Urinary bladder (tissue), 4 donors: ENCODE results near the gene PRIMA1. TPM values are rescaled to one million over a fixed set of nuclear protein-coding genes. Genes with fewer than 3 reads are reported as not detected.

Experiments used
- DNase-seq: peaks from one replicate; pipeline ENCODE4 v3.0.0-alpha.2; 2015; ENCODE audit errors: extremely low spot score
- H3K27ac ChIP-seq: one replicate; pipeline ENCODE4 v1.5.1; 2013; ENCODE audit warnings: low read depth, mild to moderate bottlenecking, moderate library complexity
- H3K36me3 ChIP-seq: one replicate; pipeline ENCODE4 v1.6.1; 2013; ENCODE audit warnings: mild to moderate bottlenecking, moderate library complexity; ENCODE audit not compliant: insufficient read depth
- H3K4me1 ChIP-seq: one replicate; pipeline ENCODE4 v1.6.1; 2013; ENCODE audit warnings: mild to moderate bottlenecking, moderate library complexity; ENCODE audit not compliant: insufficient read depth
- H3K4me3 ChIP-seq: one replicate; pipeline ENCODE4 v1.5.1; 2013; ENCODE audit warnings: low read depth, low read length
- WGBS: extraction: QIAGEN DNeasy Blood & Tissue Kit; methylation state at CpG from one replicate; pipeline ENCODE4 v1.1.7; 2013; 5-methylcytosine and 5-hydroxymethylcytosine counted together
- polyA plus RNA-seq: library from polyadenylated mRNA; stranded (reverse); fragments of 200-250 nt; gene quantifications from one replicate; pipeline ENCODE4 v1.2.3, GENCODE V29; 2013
- total RNA-seq: library from RNA; depleted of rRNA; stranded (reverse); fragments of >200 nt; gene quantifications from one replicate; pipeline ENCODE4 v1.2.3, GENCODE V29; 2014
- donor health status: healthy with polysubstance abuse.
- donor health status: healthy.

The PRIMA1 gene
- total RNA-seq (1.3 TPM), polyA plus RNA-seq (17.4 TPM)

GRCh38 chr14:93788293-93788542 is at the start of gene PRIMA1:
TSS of gene PRIMA1 (minus strand) at chr14:93788485. CDS start at chr14:93787718, 767 bp downstream.
- H3K4me3 ChIP-seq, result peak within 1 kb of the TSS; percentile 66
- H3K36me3 ChIP-seq, result no peaks in the 10 kb centered on the region
- no peaks in the 10 kb centered on the region for H3K4me1 ChIP-seq
- DNase-seq, result no peak
- H3K27ac ChIP-seq, result peak within 1 kb of the TSS; percentile 69
- WGBS, result under 1% methylated on average over 24 of the region's 24 CpGs

GRCh38 chr14:93834699-93835371 is 46.5 kb upstream of the PRIMA1 start:
- H3K4me3 ChIP-seq, result no peak overlapping the region
- DNase-seq, result no peak
- no peaks in the 10 kb centered on the region for H3K4me1 ChIP-seq
- H3K36me3 ChIP-seq, result no peaks in the 10 kb centered on the region
- no peak overlapping the region for H3K27ac ChIP-seq
- WGBS, result 71% methylated on average over 9 of the region's 9 CpGs

- Histone ChIP-seq H3K27ac (no peak overlapping the region), H3K36me3 (no peaks in the 10 kb centered on the region), H3K4me3 (no peak overlapping the region), H3K4me1 (no peaks in the 10 kb centered on the region)
- no peak for DNase-seq
- WGBS, result 18% methylated on average over 3 of the region's 3 CpGs
These were observed 44.4 kb upstream of the PRIMA1 start for GRCh38 chr14:93832665-93833064.

GRCh38 chr14:93832081-93832480 is 43.8 kb upstream of the PRIMA1 start:
- H3K36me3 ChIP-seq, result no peaks in the 10 kb centered on the region
- H3K4me3 ChIP-seq, result no peak overlapping the region
- WGBS, result 81% methylated on average over 3 of the region's 3 CpGs
- H3K27ac ChIP-seq, result no peak overlapping the region
- no peaks in the 10 kb centered on the region for H3K4me1 ChIP-seq
- DNase-seq, result no peak

- no peaks in the 10 kb centered on the region for H3K36me3 ChIP-seq
- no peak overlapping the region for H3K27ac ChIP-seq
- H3K4me1 ChIP-seq, result no peaks in the 10 kb centered on the region
- WGBS, result 84% methylated on average over 3 of the region's 3 CpGs
- H3K4me3 ChIP-seq, result no peak overlapping the region
- DNase-seq, result no peak
These were observed 42.6 kb upstream of the PRIMA1 start for GRCh38 chr14:93830753-93831461.

- no peak for DNase-seq
- 83% methylated on average over 4 of the region's 4 CpGs for WGBS
These were observed 41.7 kb upstream of the PRIMA1 start for GRCh38 chr14:93829839-93830481.

GRCh38 chr14:93825235-93825553 is 36.9 kb upstream of the PRIMA1 start:
- Histone ChIP-seq H3K4me1 (no peaks in the 10 kb centered on the region), H3K27ac (no peak overlapping the region), H3K36me3 (no peaks in the 10 kb centered on the region), H3K4me3 (no peak overlapping the region)
- WGBS, result 47% methylated on average over 14 of the region's 14 CpGs
- DNase-seq, result no peak

More at GRCh38 chr14:93829839-93830481, 41.7 kb upstream of the PRIMA1 start:
- Histone ChIP-seq H3K4me1 (no peaks in the 10 kb centered on the region), H3K4me3 (no peak overlapping the region), H3K27ac (no peak overlapping the region), H3K36me3 (no peaks in the 10 kb centered on the region)

GRCh38 chr14:93824518-93825234 is 36.4 kb upstream of the PRIMA1 start:
- no peak for DNase-seq
- no peak overlapping the region for H3K27ac ChIP-seq
- 74% methylated on average over 33 of the region's 33 CpGs for WGBS
- no peak overlapping the region for H3K4me3 ChIP-seq
- no peaks in the 10 kb centered on the region for H3K36me3 ChIP-seq
- H3K4me1 ChIP-seq, result no peaks in the 10 kb centered on the region

GRCh38 chr14:93824076-93824475 is 35.8 kb upstream of the PRIMA1 start:
- DNase-seq, result no peak
- no peak overlapping the region for H3K27ac ChIP-seq
- WGBS, result 70% methylated on average over 9 of the region's 9 CpGs
- no peaks in the 10 kb centered on the region for H3K36me3 ChIP-seq
- H3K4me1 ChIP-seq, result no peaks in the 10 kb centered on the region
- no peak overlapping the region for H3K4me3 ChIP-seq

GRCh38 chr14:93821051-93821450 is 32.8 kb upstream of the PRIMA1 start:
- WGBS, result 69% methylated on average over 6 of the region's 6 CpGs
- DNase-seq, result no peak
- H3K27ac ChIP-seq, result no peak overlapping the region

GRCh38 chr14:93818857-93819256 is 30.6 kb upstream of the PRIMA1 start:
- Histone ChIP-seq H3K4me3 (no peak overlapping the region), H3K4me1 (no peaks in the 10 kb centered on the region), H3K36me3 (no peaks in the 10 kb centered on the region), H3K27ac (no peak overlapping the region)
- 87% methylated on average over 10 of the region's 10 CpGs for WGBS
- DNase-seq, result no peak

More at GRCh38 chr14:93821051-93821450, 32.8 kb upstream of the PRIMA1 start:
- Histone ChIP-seq H3K4me3 (no peak overlapping the region), H3K36me3 (no peaks in the 10 kb centered on the region), H3K4me1 (no peaks in the 10 kb centered on the region)

GRCh38 chr14:93811676-93812075 is 23.4 kb upstream of the PRIMA1 start:
- WGBS, result 74% methylated on average over 8 of the region's 8 CpGs
- no peak overlapping the region for H3K27ac ChIP-seq
- H3K4me3 ChIP-seq, result no peak overlapping the region
- H3K36me3 ChIP-seq, result no peaks in the 10 kb centered on the region
- no peak for DNase-seq
- no peaks in the 10 kb centered on the region for H3K4me1 ChIP-seq

- no peak for DNase-seq
- 95% methylated on average over 1 of the region's 1 CpG for WGBS
- no peak overlapping the region for H3K27ac ChIP-seq
- H3K4me1 ChIP-seq, result no peaks in the 10 kb centered on the region
- H3K4me3 ChIP-seq, result no peak overlapping the region
- H3K36me3 ChIP-seq, result no peaks in the 10 kb centered on the region
These were observed 22.7 kb upstream of the PRIMA1 start for GRCh38 chr14:93811020-93811419.
